ES-I3 (cell line): ENCODE measurements around the gene HSPG2.
"Not testable (repeated sequence)": the region's sequence is repeated elsewhere in the genome, so short reads cannot be mapped to it uniquely, and the experiment has no call there.

Experiments used
- H3K36me3 ChIP-seq: 2 replicates; pipeline ENCODE4 v1.6.1; 2013; ENCODE audit warnings: mild to moderate bottlenecking, low read length, control low read depth, moderate library complexity; ENCODE audit not compliant: insufficient read depth
- H3K4me1 ChIP-seq: 2 replicates; pipeline ENCODE4 v1.6.1; 2013; ENCODE audit warnings: mild to moderate bottlenecking, control low read depth, low read length; ENCODE audit not compliant: insufficient read depth
- H3K9ac ChIP-seq: 2 replicates; pipeline ENCODE4 v1.6.1; 2013; ENCODE audit warnings: low read depth, mild to moderate bottlenecking, low read length, moderate library complexity
- H3K9me3 ChIP-seq: 2 replicates; pipeline ENCODE4 v1.6.1; 2013; ENCODE audit warnings: mild to moderate bottlenecking, low read length, moderate library complexity; ENCODE audit not compliant: control insufficient read depth, insufficient read depth

The HSPG2 gene

DNA sequence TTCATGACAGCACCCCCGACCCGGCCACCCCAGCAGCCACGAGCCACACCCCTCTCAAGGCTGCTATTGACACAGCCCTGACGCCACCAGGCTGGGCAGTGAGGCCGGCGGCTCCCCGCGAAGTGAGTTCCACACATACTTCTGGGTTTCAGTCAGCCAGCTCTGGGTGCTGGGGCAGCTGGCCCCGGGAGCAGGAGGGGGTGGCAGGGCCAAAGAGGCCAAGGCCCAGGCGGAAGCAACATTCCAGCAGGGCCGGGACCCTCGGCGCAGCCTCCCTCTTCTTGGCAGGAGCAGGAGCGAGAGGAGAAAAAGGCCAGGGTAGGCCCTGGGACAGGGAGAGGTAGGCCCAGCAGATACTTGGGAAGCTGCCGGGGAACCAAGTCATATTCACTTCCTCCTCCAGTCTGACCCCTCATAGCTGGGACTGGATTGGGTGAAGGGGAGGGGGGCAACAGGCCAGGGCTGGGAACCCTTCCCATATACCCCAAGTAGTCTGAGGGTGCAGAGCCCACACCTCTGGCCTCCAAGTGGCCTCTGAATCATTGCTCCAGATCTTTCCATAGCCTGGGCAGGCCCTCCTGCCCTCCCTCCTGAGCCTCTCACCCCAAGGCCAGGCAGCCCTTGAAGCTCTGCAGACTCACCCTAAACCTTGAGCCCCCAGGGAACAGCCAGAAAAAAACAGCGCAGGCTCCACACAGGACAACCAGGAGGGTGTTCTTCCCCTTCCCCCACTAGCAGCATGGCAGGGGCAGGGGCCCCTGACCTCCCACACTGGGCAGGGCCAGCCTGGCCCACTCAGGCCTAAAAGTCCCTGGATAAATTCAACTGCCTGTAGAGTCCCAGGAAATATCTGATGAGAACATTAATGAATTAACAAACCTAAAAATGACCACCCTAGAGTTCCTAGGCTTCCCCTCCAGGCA, 5.7 kb downstream of the HSPG2 start:
- H3K9ac ChIP-seq, result no peak overlapping the region

DNA sequence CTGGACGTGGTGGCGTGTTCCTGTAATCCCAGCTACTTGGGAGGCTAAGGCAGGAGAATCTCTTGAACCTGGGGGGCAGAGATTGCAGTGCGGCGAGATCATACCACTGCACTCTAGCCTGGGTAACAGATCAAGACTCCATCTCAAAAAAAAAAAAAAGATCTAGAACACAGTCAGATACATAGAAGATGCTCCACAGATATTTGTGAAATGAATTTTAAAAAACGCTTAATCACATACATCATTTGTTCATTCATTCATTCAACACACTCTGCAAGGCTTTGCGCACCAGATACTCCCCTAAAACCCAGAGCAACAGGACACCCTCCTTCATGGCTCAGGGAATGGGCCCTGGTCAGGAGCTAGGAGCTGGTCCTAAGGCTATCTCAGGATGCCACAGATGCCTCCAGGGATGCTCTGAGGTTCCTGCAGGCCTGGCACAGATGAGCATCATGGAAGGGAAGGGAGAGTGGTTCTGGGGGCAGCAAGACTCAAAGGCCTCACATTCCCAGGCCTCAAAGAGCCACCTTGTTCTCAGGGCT, 6.4 kb downstream of the HSPG2 start:
- no peaks in the 10 kb centered on the region for H3K36me3 ChIP-seq
- no peaks in the 10 kb centered on the region for H3K9me3 ChIP-seq
- no peak overlapping the region for H3K9ac ChIP-seq
- H3K4me1 ChIP-seq, result peaks cover 38% of the 10 kb centered on the region

More for the DNA sequence above, 5.7 kb downstream of the HSPG2 start:
- peaks cover 39% of the 10 kb centered on the region for H3K4me1 ChIP-seq
- H3K36me3 ChIP-seq, result no peaks in the 10 kb centered on the region
- H3K9me3 ChIP-seq, result no peaks in the 10 kb centered on the region

DNA sequence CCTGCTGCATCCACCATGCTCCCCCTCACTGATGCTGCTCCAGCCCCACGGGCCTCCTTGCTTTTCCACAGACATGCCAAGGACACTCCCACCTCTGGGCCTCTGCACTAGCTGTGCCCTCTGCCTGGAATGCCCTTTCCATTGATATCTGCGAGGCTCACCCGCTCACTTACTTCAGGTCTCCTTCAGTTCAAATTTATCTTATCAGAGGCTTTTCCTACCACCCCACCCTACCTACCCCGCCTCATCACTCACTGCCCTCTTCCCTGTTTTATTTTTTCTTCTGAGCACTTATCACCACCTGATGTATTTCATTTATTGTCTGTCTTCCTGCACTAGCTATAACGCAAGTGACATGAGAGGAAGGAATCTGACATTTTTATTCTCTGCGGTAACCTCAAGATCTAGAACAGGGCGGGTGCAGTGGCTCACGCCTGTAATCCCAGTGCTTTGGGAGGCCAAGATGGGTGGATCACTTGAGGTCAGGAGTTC, 7.0 kb downstream of the HSPG2 start:
- no peaks in the 10 kb centered on the region for H3K9me3 ChIP-seq
- H3K36me3 ChIP-seq, result no peaks in the 10 kb centered on the region
- H3K9ac ChIP-seq, result no peak overlapping the region
- H3K4me1 ChIP-seq, result peaks cover 34% of the 10 kb centered on the region

DNA sequence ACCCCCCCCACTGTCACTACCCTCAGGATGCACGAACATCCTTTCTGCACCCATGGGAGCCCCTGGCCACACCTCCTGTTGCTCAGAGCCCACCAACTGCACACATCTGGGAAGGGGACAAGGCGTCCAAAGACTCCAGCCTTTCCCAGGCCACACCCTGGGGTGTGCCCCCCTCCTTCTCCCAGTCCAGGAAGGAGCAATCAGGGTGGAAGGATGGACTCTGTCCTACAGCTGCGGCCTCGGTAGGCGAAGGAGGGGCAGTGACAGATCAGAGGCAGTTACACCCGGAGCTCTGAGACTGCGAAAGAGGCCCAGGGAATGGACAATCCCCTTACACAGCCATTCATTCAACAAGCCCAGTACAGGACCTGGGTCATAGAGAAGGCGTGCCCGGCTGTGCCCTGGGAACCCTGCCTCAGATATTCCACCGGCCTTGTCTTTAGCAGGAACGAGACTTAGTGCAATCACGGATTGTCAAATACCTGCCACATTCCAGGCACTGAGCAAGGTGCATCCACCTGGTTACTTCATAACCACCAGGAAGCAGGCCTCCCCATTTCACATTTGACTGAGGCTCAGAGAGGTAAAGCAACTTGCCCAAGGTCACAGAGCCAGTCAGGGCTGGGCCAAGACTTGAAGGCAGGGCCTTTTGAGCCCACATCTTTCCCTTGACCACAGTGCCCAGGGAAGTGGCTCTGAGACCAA, 9.4 kb downstream of the HSPG2 start:
- H3K9ac ChIP-seq, result no peak overlapping the region
- peaks cover 30% of the 10 kb centered on the region for H3K4me1 ChIP-seq
- H3K9me3 ChIP-seq, result no peaks in the 10 kb centered on the region
- no peaks in the 10 kb centered on the region for H3K36me3 ChIP-seq

DNA sequence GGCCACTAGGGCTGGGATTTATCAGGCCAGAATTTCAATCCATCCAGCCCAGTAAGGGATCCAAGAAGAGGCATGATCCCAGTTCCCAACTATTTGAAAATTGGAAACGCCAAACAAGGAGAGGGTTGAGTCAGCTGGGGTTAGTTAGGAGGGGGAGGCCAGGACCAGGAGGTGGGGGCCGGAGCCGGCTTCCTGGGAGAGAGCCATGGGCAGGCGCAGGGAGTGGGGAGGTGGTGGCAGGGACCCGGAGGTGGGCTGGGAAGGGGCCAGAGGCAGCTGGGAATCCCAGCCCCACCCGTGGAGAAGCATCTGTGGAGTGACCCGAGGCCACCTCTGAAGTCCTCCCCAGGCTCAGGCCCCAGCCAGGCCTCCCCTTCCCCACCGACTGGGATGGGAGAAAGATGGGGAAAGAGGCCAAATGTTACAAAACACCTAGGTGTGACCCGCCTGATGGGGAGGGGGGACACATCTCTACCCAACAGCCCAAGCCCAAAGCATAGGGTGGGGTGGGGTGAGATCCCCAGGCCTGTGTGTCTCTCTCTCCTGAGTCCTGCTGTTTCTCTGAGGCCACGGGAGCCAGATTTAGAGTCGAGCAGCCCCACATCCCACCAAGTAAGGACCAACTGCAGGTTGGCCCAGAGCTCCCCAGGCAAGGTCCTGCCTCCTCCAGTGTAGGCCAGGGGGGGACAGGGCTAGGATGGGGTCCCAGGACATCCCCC, 10.1 kb downstream of the HSPG2 start:
- H3K36me3 ChIP-seq, result no peaks in the 10 kb centered on the region
- H3K9me3 ChIP-seq, result no peaks in the 10 kb centered on the region
- H3K9ac ChIP-seq, result no peak overlapping the region
- peaks cover 29% of the 10 kb centered on the region for H3K4me1 ChIP-seq

DNA sequence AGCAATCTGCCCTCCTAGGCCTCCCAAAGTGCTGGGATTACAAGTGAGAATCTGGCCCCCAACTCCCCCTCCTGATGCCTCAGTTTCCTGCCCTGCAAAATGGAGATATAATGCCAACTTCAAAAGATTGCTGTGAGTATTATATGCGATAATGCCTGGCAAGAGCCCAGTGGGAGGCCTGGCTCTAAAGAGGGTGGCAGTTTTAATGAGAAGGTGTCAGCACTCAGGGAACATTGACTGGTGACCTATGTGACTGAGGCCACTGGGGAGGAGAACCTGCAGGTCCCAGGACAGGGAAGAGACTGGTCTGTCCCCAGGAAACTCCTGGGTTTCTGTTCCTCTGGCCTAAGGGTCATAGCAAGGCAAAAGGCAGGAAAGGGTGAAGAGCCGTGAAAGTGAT, 11.0 kb downstream of the HSPG2 start:
- Histone ChIP-seq H3K9ac (no peak overlapping the region), H3K36me3 (no peaks in the 10 kb centered on the region), H3K4me1 (peaks cover 31% of the 10 kb centered on the region), H3K9me3 (no peaks in the 10 kb centered on the region)

DNA sequence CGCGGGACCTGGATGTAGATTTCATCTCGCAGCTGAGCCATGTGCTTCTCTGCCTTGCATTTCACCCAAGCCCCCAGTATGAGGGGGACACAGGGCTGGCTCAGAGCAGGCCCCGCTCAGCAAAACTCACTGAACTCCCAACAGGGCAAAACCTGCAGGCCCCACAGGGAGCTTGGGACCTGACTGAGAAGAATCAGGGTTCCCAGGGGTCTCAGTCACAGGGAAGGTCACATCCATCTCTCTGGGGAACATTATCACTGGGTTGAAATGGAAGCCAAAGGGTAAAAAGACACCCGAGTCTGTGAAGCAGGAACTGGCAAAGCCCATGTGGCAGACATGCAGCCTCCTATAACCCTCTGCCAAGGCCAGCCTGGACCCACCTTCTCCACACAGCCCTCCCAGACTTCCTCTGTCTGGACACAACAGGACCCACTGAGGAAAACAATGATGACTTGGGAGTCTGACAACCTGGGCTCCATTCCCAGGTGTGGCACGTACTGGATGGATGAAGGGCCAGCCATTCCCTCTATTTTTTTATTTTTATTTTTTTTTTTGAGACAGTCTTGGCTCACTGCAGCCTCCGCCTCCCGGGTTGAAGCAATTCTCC, 11.7 kb downstream of the HSPG2 start:
- Histone ChIP-seq H3K9ac (no peak overlapping the region), H3K9me3 (no peaks in the 10 kb centered on the region), H3K4me1 (peaks cover 31% of the 10 kb centered on the region), H3K36me3 (no peaks in the 10 kb centered on the region)

DNA sequence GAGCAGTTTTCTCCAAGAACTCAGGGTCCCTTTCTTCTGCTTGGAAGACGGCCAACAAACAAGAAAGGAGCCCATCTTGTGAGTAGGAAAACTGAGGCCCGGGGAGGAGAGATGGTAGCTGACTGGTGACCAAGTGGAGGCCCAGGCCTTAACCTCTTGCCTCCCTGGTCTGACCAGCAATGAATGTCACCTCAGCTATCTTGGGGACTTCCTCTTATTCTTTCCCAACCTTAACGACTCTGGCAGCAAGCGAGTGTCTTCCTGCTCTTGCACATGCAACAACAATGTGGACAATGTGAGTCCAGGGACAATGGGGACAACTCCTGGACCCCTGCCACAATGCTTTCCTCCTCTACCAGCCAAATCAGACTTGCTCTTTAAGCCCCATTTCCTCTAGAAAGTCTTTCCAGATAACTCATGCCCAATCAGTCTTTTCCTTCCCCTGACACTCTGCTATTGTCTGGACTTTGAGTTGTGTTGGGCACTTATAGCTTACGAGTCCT, 12.6 kb downstream of the HSPG2 start:
- Histone ChIP-seq H3K9me3 (no peaks in the 10 kb centered on the region), H3K36me3 (no peaks in the 10 kb centered on the region), H3K4me1 (peaks cover 34% of the 10 kb centered on the region), H3K9ac (no peak overlapping the region)

DNA sequence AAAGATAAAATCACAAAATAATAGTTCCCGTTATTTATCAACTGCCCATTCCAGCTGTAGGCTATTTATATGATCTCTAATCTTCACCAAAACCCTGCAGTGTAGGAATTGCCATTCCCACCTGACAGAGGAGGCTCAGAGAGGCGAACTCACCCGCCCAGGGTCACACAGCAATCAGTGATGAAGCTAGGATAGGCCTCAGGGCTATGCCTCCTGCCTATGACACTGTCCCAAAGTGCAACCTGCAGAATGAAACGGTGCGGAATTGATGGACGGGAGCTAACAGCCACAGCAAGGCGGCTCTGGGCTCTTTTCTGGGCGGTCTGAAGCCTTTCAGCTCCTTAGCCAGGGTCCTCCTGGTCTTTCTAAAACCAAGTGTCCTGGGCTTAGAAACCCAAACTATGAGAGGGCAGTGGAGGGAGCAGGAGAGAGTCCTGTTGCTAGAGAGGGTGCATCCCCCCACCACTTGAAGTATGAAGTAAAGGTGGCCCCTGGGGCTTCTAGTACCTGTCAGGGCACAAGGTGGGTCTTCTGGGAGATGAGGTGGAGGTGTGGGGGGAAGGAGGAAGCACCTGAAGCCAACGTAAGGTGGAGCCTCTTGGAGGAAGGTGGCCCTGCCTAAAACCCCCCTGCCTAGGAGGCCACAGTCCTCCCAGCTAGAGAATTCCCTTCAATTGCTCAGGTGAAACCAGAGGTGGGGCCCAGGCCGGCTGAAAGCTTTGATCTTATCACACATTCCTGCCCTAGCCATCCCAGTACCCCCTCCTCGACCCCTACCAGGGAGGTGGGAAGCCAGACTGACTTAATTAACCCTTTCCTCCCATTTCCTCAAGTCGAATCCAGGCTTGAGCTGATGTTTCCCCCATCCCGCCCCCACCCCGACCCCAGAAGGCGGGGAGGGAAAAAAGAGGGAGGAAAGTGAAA, 14.8 kb downstream of the HSPG2 start:
- Histone ChIP-seq H3K4me1 (peaks cover 27% of the 10 kb centered on the region), H3K9me3 (no peaks in the 10 kb centered on the region), H3K9ac (no peak overlapping the region), H3K36me3 (no peaks in the 10 kb centered on the region)

DNA sequence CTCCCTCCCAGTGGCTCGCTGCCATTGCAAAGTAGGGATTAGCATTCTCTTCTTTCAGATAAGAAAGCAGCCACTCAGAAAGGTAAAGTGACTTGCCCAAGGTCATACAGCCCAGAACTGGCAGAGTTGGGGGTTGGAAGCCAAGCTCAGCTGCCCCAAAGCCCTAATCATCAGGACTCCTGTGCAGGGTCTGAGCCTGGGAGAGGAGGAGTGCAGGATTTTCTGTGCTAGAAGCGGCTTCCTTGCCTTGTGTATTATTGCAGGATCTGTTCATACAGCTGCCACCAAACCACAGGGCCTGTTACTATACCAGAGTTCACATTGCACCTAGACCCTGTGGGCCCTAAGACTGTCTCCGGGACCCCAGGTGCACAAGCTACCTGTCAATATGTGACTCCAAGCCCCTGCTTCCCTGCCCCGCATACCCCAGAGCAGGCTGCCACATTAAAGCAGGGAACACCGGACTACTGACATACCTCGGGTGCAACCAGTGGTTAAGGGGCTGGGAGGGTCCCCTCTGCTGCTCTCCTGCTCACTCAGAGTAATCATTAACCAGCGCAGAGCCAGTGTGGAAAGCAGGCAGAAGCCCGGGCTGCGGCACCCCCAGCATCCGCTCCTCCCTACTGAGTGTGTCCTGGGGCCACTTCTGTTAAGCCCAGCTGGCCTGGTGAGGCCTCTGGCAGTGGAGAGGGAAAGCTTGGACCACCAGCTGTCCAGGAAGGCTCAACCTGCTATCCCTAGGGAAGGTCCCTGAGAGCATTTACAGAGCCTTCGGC, 15.8 kb downstream of the HSPG2 start:
- Histone ChIP-seq H3K4me1 (peaks cover 27% of the 10 kb centered on the region), H3K9ac (no peak overlapping the region), H3K9me3 (no peaks in the 10 kb centered on the region), H3K36me3 (no peaks in the 10 kb centered on the region)

DNA sequence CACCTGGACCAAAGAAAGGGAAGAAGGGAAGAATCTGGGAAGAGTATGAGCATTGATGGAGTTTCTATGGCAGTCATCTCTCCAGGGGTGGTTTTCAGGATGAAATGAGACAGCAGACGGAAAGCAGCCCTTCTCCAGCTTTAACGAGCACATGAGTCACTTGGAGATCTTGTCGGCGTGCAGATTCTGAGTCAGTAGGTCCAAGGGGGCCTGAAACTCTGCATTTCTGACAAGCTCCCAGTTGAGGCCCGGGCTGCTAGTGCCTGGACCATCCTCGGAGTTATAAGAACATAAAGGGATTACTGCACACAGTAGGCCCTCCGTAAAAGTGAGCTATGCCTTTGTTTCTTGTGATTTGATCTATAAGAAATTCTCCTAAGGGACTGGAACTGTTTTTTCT, 17.6 kb downstream of the HSPG2 start:
- Histone ChIP-seq H3K9ac (no peak overlapping the region), H3K36me3 (no peaks in the 10 kb centered on the region), H3K9me3 (no peaks in the 10 kb centered on the region), H3K4me1 (peaks cover 21% of the 10 kb centered on the region)

DNA sequence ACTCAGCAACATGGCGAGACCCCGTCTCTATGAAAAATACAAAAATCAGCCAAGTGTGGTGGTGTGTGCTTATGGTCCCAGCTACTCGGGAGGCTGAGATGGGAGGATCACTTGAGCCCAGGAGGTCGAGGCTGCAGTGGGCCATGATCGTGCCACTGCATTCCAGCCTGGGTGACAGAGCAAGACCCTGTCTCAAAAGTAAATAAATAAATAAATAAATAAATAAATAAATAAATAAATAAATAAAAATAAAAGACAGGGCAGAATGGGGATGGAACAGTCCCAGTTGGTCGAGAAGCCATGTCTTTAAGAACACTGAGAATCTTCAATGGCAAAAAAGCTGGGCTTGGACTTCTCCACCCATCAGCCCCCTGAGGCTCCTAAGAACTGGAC, 19.9 kb downstream of the HSPG2 start:
- H3K9ac ChIP-seq, H3K9me3 ChIP-seq, H3K36me3 ChIP-seq: not testable (repeated sequence)
- H3K4me1 ChIP-seq, result peaks cover 27% of the 10 kb centered on the region
